ENCODE results near the gene MDP1.
"Not testable (repeated sequence)": the region's sequence is repeated elsewhere in the genome, so short reads cannot be mapped to it uniquely, and the experiment has no call there.

The MDP1 gene

GRCh38 chr14:24232121-24232644 is 16.3 kb upstream of the MDP1 start, which contains the start of gene NEDD8:
TSS of gene NEDD8 (minus strand) at chr14:24232367. CDS start at chr14:24232267, 100 bp downstream.
- CTCF ChIA-PET: interaction anchor here (1.5 to 3.2 kb wide), 3 partner anchors 10 to 77 kb away, joined by 3 to 16 read pairs (median 4); partner anchors contain the start of genes LTB4R2 and TINF2
- H3K27ac Mint-ChIP-seq: peak within 1 kb of the TSS; percentile 91
- peaks cover 60% of the 10 kb centered on the region for H3K4me1 Mint-ChIP-seq
- peak; percentile 94 for DNase-seq
- H3K9me3 Mint-ChIP-seq: no peaks in the 10 kb centered on the region
- H3K36me3 Mint-ChIP-seq: peaks cover 48% of the 10 kb centered on the region
- no peaks in the 10 kb centered on the region for H3K27me3 Mint-ChIP-seq
- H3K4me3 Mint-ChIP-seq: peak within 1 kb of the TSS; percentile 87

- peaks cover 61% of the 10 kb centered on the region for H3K4me1 Mint-ChIP-seq
Observed at GRCh38 chr14:24231263-24232120, 15.6 kb upstream of the MDP1 start.

GRCh38 chr14:24228902-24229301 is 13.0 kb upstream of the MDP1 start:
- H3K9me3 Mint-ChIP-seq: no peaks in the 10 kb centered on the region
- peaks cover 27% of the 10 kb centered on the region for H3K36me3 Mint-ChIP-seq
- no peak overlapping the region for H3K4me3 Mint-ChIP-seq
- peaks cover 42% of the 10 kb centered on the region for H3K4me1 Mint-ChIP-seq
- H3K27me3 Mint-ChIP-seq: no peaks in the 10 kb centered on the region
- DNase-seq: no peak
- H3K27ac Mint-ChIP-seq: no peak overlapping the region
- CTCF ChIA-PET: interaction anchor here (0.7 to 1.5 kb wide), 5 partner anchors 8 to 80 kb away, joined by 3 to 6 read pairs (median 3); partner anchors contain the start of gene CIDEB

More at GRCh38 chr14:24231263-24232120, 15.6 kb upstream of the MDP1 start:
- H3K27me3 Mint-ChIP-seq: no peaks in the 10 kb centered on the region
- peak overlapping the region; percentile 87 for H3K4me3 Mint-ChIP-seq
- CTCF ChIA-PET: interaction anchor here (0.9 to 1.3 kb wide), 3 partner anchors 10 to 66 kb away, joined by 3 to 4 read pairs (median 4); partner anchors contain the start of genes MDP1 and TINF2
- H3K36me3 Mint-ChIP-seq: peaks cover 46% of the 10 kb centered on the region
- DNase-seq: peak; percentile 50
- H3K9me3 Mint-ChIP-seq: no peaks in the 10 kb centered on the region
- H3K27ac Mint-ChIP-seq: peak overlapping the region; percentile 91

- no peak for DNase-seq
- H3K4me3 Mint-ChIP-seq: no peak overlapping the region
- peaks cover 31% of the 10 kb centered on the region for H3K4me1 Mint-ChIP-seq
- peaks cover 23% of the 10 kb centered on the region for H3K36me3 Mint-ChIP-seq
- H3K27ac Mint-ChIP-seq: no peak overlapping the region
- H3K27me3 Mint-ChIP-seq: no peaks in the 10 kb centered on the region
- CTCF ChIA-PET: no interaction called here
- H3K9me3 Mint-ChIP-seq: no peaks in the 10 kb centered on the region
Observed at GRCh38 chr14:24226473-24226872, 10.6 kb upstream of the MDP1 start.

GRCh38 chr14:24224618-24225071 is 8.8 kb upstream of the MDP1 start:
- Mint-ChIP-seq H3K9me3 (no peaks in the 10 kb centered on the region), H3K36me3 (peaks cover 22% of the 10 kb centered on the region), H3K4me1 (peaks cover 20% of the 10 kb centered on the region), H3K27ac (no peak overlapping the region), H3K4me3 (no peak overlapping the region), H3K27me3 (no peaks in the 10 kb centered on the region)
- CTCF ChIA-PET: interaction anchor here (1.2 kb wide), 1 partner anchor 72 kb away, joined by 5 read pairs; no protein-coding TSS in a partner anchor
- DNase-seq: no peak

GRCh38 chr14:24222987-24223386 is 7.1 kb upstream of the MDP1 start:
- H3K27ac Mint-ChIP-seq, CTCF ChIA-PET, H3K4me3 Mint-ChIP-seq, H3K27me3 Mint-ChIP-seq, DNase-seq, H3K9me3 Mint-ChIP-seq: not testable (repeated sequence)
- Mint-ChIP-seq H3K36me3 (peaks cover 22% of the 10 kb centered on the region), H3K4me1 (peaks cover 13% of the 10 kb centered on the region)

GRCh38 chr14:24219521-24219920 is 3.7 kb upstream of the MDP1 start:
- CTCF ChIA-PET: interaction anchor here (0.7 to 1.1 kb wide), 3 partner anchors 12 to 78 kb away, joined by 3 to 9 read pairs (median 3); no protein-coding TSS in a partner anchor
- no peak overlapping the region for H3K4me3 Mint-ChIP-seq
- DNase-seq: no peak
- H3K9me3 Mint-ChIP-seq: no peaks in the 10 kb centered on the region
- peaks cover 25% of the 10 kb centered on the region for H3K4me1 Mint-ChIP-seq
- peaks cover 6% of the 10 kb centered on the region for H3K27me3 Mint-ChIP-seq
- no peak overlapping the region for H3K27ac Mint-ChIP-seq
- H3K36me3 Mint-ChIP-seq: peaks cover 23% of the 10 kb centered on the region

GRCh38 chr14:24219080-24219479 is 3.2 kb upstream of the MDP1 start:
- peaks cover 24% of the 10 kb centered on the region for H3K36me3 Mint-ChIP-seq
- H3K27ac Mint-ChIP-seq: no peak overlapping the region
- peaks cover 28% of the 10 kb centered on the region for H3K4me1 Mint-ChIP-seq
- H3K27me3 Mint-ChIP-seq: peaks cover 6% of the 10 kb centered on the region
- H3K9me3 Mint-ChIP-seq: no peaks in the 10 kb centered on the region
- CTCF ChIA-PET: interaction anchor here (0.7 to 1.1 kb wide), 2 partner anchors 11 to 78 kb away, joined by 3 to 9 read pairs; no protein-coding TSS in a partner anchor
- H3K4me3 Mint-ChIP-seq: no peak overlapping the region
- DNase-seq: no peak

- H3K27ac Mint-ChIP-seq: peak overlapping the region; percentile 95
- peaks cover 45% of the 10 kb centered on the region for H3K4me1 Mint-ChIP-seq
- DNase-seq, H3K27me3 Mint-ChIP-seq, H3K4me3 Mint-ChIP-seq, H3K9me3 Mint-ChIP-seq: not testable (repeated sequence)
- H3K36me3 Mint-ChIP-seq: peaks cover 31% of the 10 kb centered on the region
- CTCF ChIA-PET: interaction anchor here (2.4 to 2.9 kb wide), 3 partner anchors 21 to 80 kb away, joined by 8 to 26 read pairs (median 10); partner anchors contain the start of genes TINF2 and TM9SF1
Observed at GRCh38 chr14:24216876-24217275, 1.0 kb upstream of the MDP1 start.

- Mint-ChIP-seq H3K4me1 (peaks cover 51% of the 10 kb centered on the region), H3K4me3 (peak overlapping the region; percentile 94), H3K36me3 (peaks cover 36% of the 10 kb centered on the region), H3K27me3 (peaks cover 6% of the 10 kb centered on the region), H3K9me3 (no peaks in the 10 kb centered on the region), H3K27ac (peak overlapping the region; percentile 95)
- DNase-seq: no peak
- CTCF ChIA-PET: interaction anchor here (0.9 to 2.9 kb wide), 12 partner anchors 15 to 221 kb away, joined by 3 to 26 read pairs (median 6); partner anchors contain the start of genes CIDEB, DHRS1, LTB4R2 and NOP9
Observed at GRCh38 chr14:24216345-24216699, 456 bp upstream of the MDP1 start.

- Mint-ChIP-seq H3K4me1 (peaks cover 62% of the 10 kb centered on the region), H3K9me3 (no peaks in the 10 kb centered on the region), H3K4me3 (peak overlapping the region; percentile 81), H3K27me3 (peaks cover 6% of the 10 kb centered on the region), H3K36me3 (peaks cover 56% of the 10 kb centered on the region), H3K27ac (peak overlapping the region; percentile 95)
- no peak for DNase-seq
- CTCF ChIA-PET: interaction anchor here (0.7 to 2.9 kb wide), 15 partner anchors 15 to 223 kb away, joined by 3 to 14 read pairs (median 3); partner anchors contain the start of genes RABGGTA, TINF2 and TM9SF1
Observed at GRCh38 chr14:24213866-24214662, 1.8 kb downstream of the MDP1 start.

- DNase-seq: peak; percentile 99
- Mint-ChIP-seq H3K27ac (peak within 1 kb of the TSS; percentile 95), H3K4me3 (peak within 1 kb of the TSS; percentile 81), H3K27me3 (peaks cover 6% of the 10 kb centered on the region), H3K36me3 (peaks cover 56% of the 10 kb centered on the region), H3K4me1 (peaks cover 65% of the 10 kb centered on the region), H3K9me3 (no peaks in the 10 kb centered on the region)
- CTCF ChIA-PET: interaction anchor here (0.6 to 2.7 kb wide), 12 partner anchors 17 to 223 kb away, joined by 3 to 14 read pairs (median 3); partner anchors contain the start of genes RABGGTA and TINF2
Observed at GRCh38 chr14:24212924-24213865, 2.7 kb downstream of the MDP1 start, which contains the start of gene CHMP4A. TSS of gene CHMP4A (minus strand) at chr14:24213488. CDS start at chr14:24213439, 49 bp downstream.

Measured in activated naive CD4-positive, alpha-beta T cell treated with anti-CD3 and anti-CD28 coated beads, Interleukin-2, amount 10 ng/mL, durations not matched to agents 7 days and 5 days (primary cell).